IPS-15b (cell line): Measurements from ENCODE around the gene SLMAP.

Source experiments
- H3K27me3 ChIP-seq: one replicate; pipeline ENCODE4 v1.6.1; 2013; ENCODE audit warnings: low read length; ENCODE audit not compliant: control insufficient read depth, insufficient read depth
- H3K36me3 ChIP-seq: one replicate; pipeline ENCODE4 v1.6.1; 2013; ENCODE audit warnings: low read length; ENCODE audit not compliant: control insufficient read depth, insufficient read depth
- H3K4me1 ChIP-seq: one replicate; pipeline ENCODE4 v1.6.1; 2013; ENCODE audit warnings: mild to moderate bottlenecking, low read length; ENCODE audit not compliant: control insufficient read depth, insufficient read depth
- H3K4me3 ChIP-seq: one replicate; pipeline ENCODE4 v1.5.1; 2013; ENCODE audit warnings: low read depth, low read length
- H3K9ac ChIP-seq: one replicate; pipeline ENCODE4 v1.6.1; 2013; ENCODE audit warnings: low read depth, mild to moderate bottlenecking, low read length
- H3K9me3 ChIP-seq: one replicate; pipeline ENCODE4 v1.6.1; 2013; ENCODE audit warnings: mild to moderate bottlenecking, low read length; ENCODE audit not compliant: control insufficient read depth, insufficient read depth

Gene SLMAP

GRCh38 chr3:57961177-57961827 is 205.2 kb downstream of the SLMAP start:
- H3K36me3 ChIP-seq: no peaks in the 10 kb centered on the region
- H3K4me3 ChIP-seq: no peak overlapping the region
- no peaks in the 10 kb centered on the region for H3K27me3 ChIP-seq
- no peak overlapping the region for H3K9ac ChIP-seq
- H3K9me3 ChIP-seq: no peaks in the 10 kb centered on the region
- H3K4me1 ChIP-seq: peaks cover 5% of the 10 kb centered on the region

GRCh38 chr3:57961828-57962447 is 205.8 kb downstream of the SLMAP start:
- Histone ChIP-seq H3K9me3 (no peaks in the 10 kb centered on the region), H3K4me3 (no peak overlapping the region), H3K27me3 (no peaks in the 10 kb centered on the region), H3K9ac (no peak overlapping the region), H3K4me1 (peaks cover 5% of the 10 kb centered on the region), H3K36me3 (no peaks in the 10 kb centered on the region)

GRCh38 chr3:57962448-57962834 is 206.3 kb downstream of the SLMAP start:
- Histone ChIP-seq H3K4me1 (peaks cover 5% of the 10 kb centered on the region), H3K36me3 (no peaks in the 10 kb centered on the region), H3K9ac (no peak overlapping the region), H3K9me3 (no peaks in the 10 kb centered on the region), H3K4me3 (no peak overlapping the region), H3K27me3 (no peaks in the 10 kb centered on the region)

GRCh38 chr3:57963811-57964346 is 207.8 kb downstream of the SLMAP start:
- Histone ChIP-seq H3K9ac (no peak overlapping the region), H3K27me3 (no peaks in the 10 kb centered on the region), H3K9me3 (no peaks in the 10 kb centered on the region), H3K36me3 (no peaks in the 10 kb centered on the region), H3K4me3 (no peak overlapping the region), H3K4me1 (peaks cover 5% of the 10 kb centered on the region)

GRCh38 chr3:57966829-57967228 is 210.7 kb downstream of the SLMAP start:
- Histone ChIP-seq H3K27me3 (no peaks in the 10 kb centered on the region), H3K9ac (no peak overlapping the region), H3K4me3 (no peak overlapping the region), H3K36me3 (no peaks in the 10 kb centered on the region), H3K4me1 (peaks cover 4% of the 10 kb centered on the region), H3K9me3 (no peaks in the 10 kb centered on the region)

GRCh38 chr3:57967590-57967989 is 211.5 kb downstream of the SLMAP start:
- no peaks in the 10 kb centered on the region for H3K36me3 ChIP-seq
- no peak overlapping the region for H3K4me3 ChIP-seq
- H3K9ac ChIP-seq: no peak overlapping the region
- H3K9me3 ChIP-seq: no peaks in the 10 kb centered on the region
- H3K27me3 ChIP-seq: no peaks in the 10 kb centered on the region
- peaks cover 4% of the 10 kb centered on the region for H3K4me1 ChIP-seq

- no peaks in the 10 kb centered on the region for H3K27me3 ChIP-seq
- no peak overlapping the region for H3K4me3 ChIP-seq
- H3K9ac ChIP-seq: no peak overlapping the region
- no peaks in the 10 kb centered on the region for H3K9me3 ChIP-seq
- H3K36me3 ChIP-seq: no peaks in the 10 kb centered on the region
- peaks cover 8% of the 10 kb centered on the region for H3K4me1 ChIP-seq
Observed at GRCh38 chr3:57968501-57968900, 212.4 kb downstream of the SLMAP start.

GRCh38 chr3:57971975-57972374 is 215.9 kb downstream of the SLMAP start:
- Histone ChIP-seq H3K36me3 (no peaks in the 10 kb centered on the region), H3K27me3 (no peaks in the 10 kb centered on the region), H3K4me1 (peaks cover 10% of the 10 kb centered on the region), H3K4me3 (no peak overlapping the region), H3K9ac (no peak overlapping the region), H3K9me3 (no peaks in the 10 kb centered on the region)

GRCh38 chr3:57972531-57973111 is 216.5 kb downstream of the SLMAP start:
- Histone ChIP-seq H3K27me3 (no peaks in the 10 kb centered on the region), H3K9ac (no peak overlapping the region), H3K4me3 (no peak overlapping the region), H3K36me3 (no peaks in the 10 kb centered on the region), H3K4me1 (peaks cover 10% of the 10 kb centered on the region), H3K9me3 (no peaks in the 10 kb centered on the region)

GRCh38 chr3:57973715-57974477 is 217.8 kb downstream of the SLMAP start:
- H3K9ac ChIP-seq: no peak overlapping the region
- no peaks in the 10 kb centered on the region for H3K36me3 ChIP-seq
- H3K4me3 ChIP-seq: no peak overlapping the region
- peaks cover 10% of the 10 kb centered on the region for H3K4me1 ChIP-seq
- H3K9me3 ChIP-seq: no peaks in the 10 kb centered on the region
- H3K27me3 ChIP-seq: no peaks in the 10 kb centered on the region

GRCh38 chr3:57974796-57975388 is 218.8 kb downstream of the SLMAP start:
- no peak overlapping the region for H3K4me3 ChIP-seq
- no peaks in the 10 kb centered on the region for H3K27me3 ChIP-seq
- no peak overlapping the region for H3K9ac ChIP-seq
- H3K9me3 ChIP-seq: no peaks in the 10 kb centered on the region
- H3K36me3 ChIP-seq: no peaks in the 10 kb centered on the region
- H3K4me1 ChIP-seq: peaks cover 6% of the 10 kb centered on the region
